Coronary artery (tissue), 2 donors: ENCODE results near the gene SEZ6.

Source experiments
- DNase-seq: peaks from one replicate; pipeline ENCODE4 v3.0.0-alpha.2; 2017; ENCODE audit warnings: low spot score
- H3K27ac ChIP-seq, 2 donors: fragments of 200-600 bp; sonication (generic); one replicate each; pipeline ENCODE4 v1.5.1; 2016 to 2019
- H3K4me3 ChIP-seq: fragments of 200-600 bp; sonication (generic); 2 replicates; pipeline ENCODE4 v1.5.1; 2016; ENCODE audit warnings: mild to moderate bottlenecking, moderate library complexity
- TF ChIP-seq, protein P1 (sequence below): fragments of 200-600 bp; sonication (generic); IDR thresholded peaks from one replicate; pipeline ENCODE4 v1.5.1; 2019; ENCODE audit warnings: antibody characterized with exemption

Gene SEZ6

GRCh38 chr17:29048440-29049368 is 42.9 kb upstream of the SEZ6 start:
- TF ChIP-seq, protein P1, sequence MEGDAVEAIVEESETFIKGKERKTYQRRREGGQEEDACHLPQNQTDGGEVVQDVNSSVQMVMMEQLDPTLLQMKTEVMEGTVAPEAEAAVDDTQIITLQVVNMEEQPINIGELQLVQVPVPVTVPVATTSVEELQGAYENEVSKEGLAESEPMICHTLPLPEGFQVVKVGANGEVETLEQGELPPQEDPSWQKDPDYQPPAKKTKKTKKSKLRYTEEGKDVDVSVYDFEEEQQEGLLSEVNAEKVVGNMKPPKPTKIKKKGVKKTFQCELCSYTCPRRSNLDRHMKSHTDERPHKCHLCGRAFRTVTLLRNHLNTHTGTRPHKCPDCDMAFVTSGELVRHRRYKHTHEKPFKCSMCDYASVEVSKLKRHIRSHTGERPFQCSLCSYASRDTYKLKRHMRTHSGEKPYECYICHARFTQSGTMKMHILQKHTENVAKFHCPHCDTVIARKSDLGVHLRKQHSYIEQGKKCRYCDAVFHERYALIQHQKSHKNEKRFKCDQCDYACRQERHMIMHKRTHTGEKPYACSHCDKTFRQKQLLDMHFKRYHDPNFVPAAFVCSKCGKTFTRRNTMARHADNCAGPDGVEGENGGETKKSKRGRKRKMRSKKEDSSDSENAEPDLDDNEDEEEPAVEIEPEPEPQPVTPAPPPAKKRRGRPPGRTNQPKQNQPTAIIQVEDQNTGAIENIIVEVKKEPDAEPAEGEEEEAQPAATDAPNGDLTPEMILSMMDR, result no peak
- H3K27ac ChIP-seq, result no peak overlapping the region
- DNase-seq, result no peak
- no peak overlapping the region for H3K4me3 ChIP-seq

- H3K4me3 ChIP-seq, result no peak overlapping the region
- TF ChIP-seq, protein P1, result no peak
- H3K27ac ChIP-seq, result no peak overlapping the region
- no peak for DNase-seq
These were observed 40.6 kb upstream of the SEZ6 start for GRCh38 chr17:29046473-29046839.

- Histone ChIP-seq H3K27ac (no peak overlapping the region), H3K4me3 (no peak overlapping the region)
- TF ChIP-seq, protein P1, result no peak
- no peak for DNase-seq
These were observed 40.1 kb upstream of the SEZ6 start for GRCh38 chr17:29045734-29046472.

- TF ChIP-seq, protein P1, result no peak
- DNase-seq, result no peak
- H3K27ac ChIP-seq, result no peak overlapping the region
- no peak overlapping the region for H3K4me3 ChIP-seq
These were observed 39.2 kb upstream of the SEZ6 start for GRCh38 chr17:29045026-29045425.

GRCh38 chr17:29043539-29044145 is 37.8 kb upstream of the SEZ6 start:
- H3K27ac ChIP-seq, result no peak overlapping the region
- H3K4me3 ChIP-seq, result no peak overlapping the region
- DNase-seq, result no peak
- TF ChIP-seq, protein P1, result no peak

GRCh38 chr17:29042679-29043538 is 37.1 kb upstream of the SEZ6 start, which contains the start of gene PIPOX:
TSS of gene PIPOX (plus strand) at chr17:29043141. CDS start at chr17:29043226, 85 bp downstream.
- no peak within 1 kb of the TSS for H3K4me3 ChIP-seq
- peak within 1 kb of the TSS in 1 of 2 donors; percentile 68 for H3K27ac ChIP-seq
- DNase-seq, result no peak
- TF ChIP-seq, protein P1, result no peak
